CD4-positive, alpha-beta T cell treated with Interleukin-2 at 100 ng/mL for 4 hours (primary cell): ENCODE results near the gene HOXC10.

Experiments
- DNase-seq: peaks from one replicate; pipeline ENCODE4 v3.0.0-alpha.2; 2020; ENCODE audit warnings: low spot score

The HOXC10 gene

DNA sequence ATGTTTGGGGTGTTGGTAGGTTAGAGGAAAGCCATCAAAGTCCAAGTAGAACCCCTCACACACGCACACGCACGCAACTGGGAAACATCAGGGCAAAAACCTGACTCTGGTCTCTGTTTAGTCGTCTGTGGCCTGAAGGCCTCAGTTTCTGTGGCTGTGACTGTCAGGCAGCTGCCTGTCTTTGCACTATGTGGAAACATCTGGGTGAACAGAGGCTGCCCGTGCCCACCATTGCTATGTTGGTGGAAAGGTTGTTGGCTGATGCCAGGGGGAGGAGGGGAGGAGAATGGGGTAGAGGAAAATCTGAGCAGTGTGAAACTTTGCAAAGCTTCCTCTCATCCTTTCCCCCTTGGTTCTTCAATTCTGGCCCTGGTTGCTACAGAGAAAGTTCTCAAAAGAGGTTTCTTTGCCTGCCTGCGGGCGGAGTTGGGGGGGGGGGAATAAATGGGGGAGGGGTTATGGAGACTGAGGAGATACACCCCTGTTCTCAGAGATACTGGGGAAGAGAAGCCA lies 7.5 kb downstream of the HOXC10 start:
- no peak for DNase-seq

DNA sequence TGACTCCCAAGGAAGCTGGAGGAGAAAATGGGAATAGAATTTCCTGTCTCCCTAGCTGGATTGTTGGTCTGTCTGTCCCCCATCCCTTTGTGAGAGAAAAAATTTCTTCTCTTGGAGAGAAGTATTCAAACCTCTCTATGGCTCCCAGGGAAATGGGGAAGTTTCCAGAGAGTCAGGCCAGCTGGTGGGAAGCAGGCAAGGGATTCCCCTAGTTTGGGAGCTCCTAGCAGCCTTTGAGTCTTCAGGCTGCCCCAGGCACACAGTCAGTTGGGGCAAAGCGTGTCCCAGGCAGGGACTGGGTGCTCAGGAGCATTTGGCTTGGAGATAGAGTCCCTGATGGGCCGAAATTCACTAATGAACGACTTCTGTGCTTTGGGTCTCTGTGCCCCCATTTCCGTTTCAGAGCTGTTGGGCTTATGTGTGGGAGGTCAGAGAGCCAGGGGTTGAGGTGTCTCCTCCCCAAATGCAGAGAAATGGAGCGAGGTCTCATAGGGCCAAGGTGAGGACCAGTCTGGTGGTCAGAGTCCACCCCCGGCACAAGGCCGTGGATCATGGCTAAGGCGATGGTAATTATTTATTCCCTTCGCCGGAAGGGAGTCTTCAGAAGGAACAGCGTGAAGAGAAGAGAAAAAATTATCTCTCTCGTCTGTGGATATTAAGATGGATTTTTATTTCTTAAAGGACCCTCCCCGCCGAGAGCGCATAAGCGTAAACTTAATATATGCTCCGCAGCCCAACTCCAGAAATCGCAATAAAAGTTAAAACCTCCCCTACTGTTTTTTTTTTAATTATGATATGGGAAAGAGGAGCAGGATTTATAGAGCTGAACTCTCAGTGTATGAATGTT lies 8.4 kb downstream of the HOXC10 start:
- DNase-seq: no peak

GRCh38 chr12:53994009-53994263 lies 9.0 kb downstream of the HOXC10 start:
- DNase-seq: no peak

DNA sequence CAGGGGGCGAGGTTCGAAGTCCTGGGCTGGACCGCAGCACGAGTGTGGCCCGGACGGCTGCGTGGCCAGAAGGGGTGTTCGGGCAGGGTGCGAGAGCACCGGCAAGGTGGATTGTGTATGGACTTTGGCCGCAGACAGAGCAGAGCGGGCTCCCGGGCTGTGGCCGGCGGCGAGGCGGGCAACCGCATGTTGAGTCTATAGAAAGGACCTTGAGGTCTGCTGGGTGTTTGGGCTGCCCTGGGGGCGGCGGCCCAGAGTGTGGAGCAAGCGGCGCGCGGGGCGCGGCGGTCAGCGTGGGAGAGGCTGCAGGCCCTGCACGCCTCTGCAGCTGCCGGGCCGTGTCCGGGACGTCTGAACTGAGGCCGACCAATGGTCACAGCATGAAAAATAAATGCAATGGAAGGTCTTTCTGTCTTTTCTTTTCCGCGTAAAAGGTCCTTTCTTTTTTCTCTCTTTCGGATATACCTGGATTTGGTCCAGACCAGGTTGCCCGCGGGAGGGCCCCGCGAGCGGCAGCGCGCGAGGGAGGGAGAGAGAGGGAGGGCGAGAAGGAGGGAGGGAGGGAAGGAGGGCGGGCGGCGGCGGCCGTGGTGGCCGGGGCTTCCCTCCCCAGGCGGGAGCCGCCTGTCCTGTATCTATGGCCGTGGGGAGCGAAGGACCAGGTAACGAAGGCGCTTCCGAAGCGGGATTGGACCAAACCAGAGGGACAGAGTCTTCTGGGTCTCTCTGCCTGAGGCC lies 9.5 kb downstream of the HOXC10 start:
- DNase-seq: no peak

DNA sequence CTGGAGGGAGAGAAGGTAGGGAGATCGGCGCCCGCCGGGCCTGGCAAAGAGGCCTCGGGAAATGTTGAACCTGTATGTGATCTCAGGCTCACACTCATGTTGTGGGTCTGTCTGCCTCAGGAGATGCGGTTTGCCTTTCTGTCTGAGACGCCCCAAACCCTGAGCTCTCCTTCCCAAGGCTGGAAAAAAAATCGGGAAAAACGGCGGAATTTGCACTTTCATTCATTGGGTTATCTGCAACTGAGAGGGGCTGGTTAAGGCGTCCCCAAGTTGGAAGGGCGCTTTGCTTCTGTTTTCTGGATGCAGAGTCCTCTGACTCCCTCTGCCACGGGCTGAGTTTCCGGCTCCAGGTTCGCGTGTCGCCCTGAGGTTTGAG lies 10.0 kb downstream of the HOXC10 start:
- DNase-seq: peak; percentile 24

DNA sequence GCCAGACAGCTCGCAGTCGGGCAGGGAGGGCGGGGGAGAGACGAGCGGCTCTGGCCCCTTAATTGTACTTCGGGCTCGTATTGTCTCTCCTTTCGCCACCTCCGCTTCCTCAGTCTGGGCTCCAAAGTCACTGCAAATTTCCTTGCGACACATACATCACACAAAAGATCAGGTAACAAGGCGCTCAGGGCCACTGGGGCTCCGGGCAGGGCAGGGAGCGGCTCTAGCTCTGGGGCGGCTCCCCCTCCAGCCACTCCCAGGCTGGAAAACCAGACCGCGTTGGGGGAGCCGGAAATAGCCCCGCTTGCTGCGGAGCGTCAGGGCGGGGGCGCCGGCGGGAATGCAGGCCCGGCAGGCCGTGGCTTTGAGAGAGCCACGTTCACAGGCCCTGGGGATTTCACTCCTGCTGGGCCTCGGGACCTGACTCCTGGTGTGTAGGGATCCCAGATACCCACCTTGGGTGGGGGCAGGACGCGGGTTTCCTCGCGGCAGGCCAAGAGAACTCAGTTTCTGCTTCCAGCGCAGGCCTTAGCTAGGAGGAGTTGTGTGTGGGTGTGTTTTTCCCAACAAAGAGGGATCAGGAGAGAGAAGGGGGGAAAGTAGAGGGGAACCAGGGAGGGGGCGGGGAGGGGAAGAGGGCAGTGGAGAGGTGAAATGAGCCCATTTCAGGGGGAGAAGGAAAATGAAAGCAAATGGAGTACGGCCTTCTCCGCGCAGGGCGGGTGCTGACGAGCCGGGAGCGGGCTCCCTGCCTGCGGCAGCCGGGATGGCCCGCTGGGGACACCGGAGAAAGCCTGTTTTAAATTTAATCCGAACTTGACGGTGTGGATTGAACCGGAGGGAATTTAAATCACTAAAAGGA lies 10.7 kb downstream of the HOXC10 start:
- DNase-seq: no peak

- DNase-seq: no peak
Measured at GRCh38 chr12:53996240-53997203, 11.6 kb downstream of the HOXC10 start.

DNA sequence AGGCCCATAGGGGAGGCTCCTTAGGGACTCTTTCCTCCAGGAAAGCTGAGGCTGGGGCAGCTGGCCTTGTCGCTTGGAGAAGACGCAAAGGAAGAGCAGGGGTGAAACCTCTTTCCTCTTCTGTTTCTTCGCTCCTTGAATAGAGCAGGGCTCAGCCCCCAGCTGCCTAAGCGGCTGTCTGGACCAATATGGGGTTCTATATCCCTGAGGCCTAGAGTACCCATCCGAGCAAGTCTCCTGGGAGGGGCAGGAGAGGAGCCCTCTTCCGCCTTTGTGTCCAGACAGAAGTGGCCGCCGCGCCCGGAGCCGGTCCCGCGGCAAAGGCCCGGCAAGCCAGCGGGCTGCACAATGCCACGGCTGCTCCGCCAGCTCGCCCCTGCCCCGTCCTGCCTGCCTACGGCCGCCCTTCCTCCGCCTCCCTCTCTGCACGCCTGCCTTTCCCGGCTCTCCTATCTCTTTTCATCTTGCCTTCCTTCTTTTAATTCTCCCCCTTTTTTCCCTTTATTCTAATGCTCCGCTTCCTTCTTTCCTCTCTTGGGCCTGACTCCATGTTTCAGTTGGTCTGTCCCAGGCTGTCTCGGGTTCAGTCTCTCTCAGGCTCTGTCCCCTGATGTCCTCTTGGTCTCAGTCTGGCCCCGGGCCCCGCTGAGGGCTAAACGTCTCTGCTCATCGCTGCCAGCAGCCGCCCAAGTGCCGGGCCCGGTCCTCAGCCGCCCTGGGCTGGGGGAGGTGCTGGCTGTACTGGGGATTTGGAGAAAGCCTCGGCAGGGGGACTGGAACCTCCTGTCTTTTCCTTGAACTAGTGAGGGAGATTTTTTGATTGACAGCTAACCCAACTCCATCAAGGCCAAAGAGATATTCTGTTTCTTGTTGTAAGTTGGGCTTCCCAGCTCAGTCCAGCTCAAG lies 12.5 kb downstream of the HOXC10 start:
- no peak for DNase-seq

- no peak for DNase-seq
Measured at GRCh38 chr12:53998110-53998899, 13.4 kb downstream of the HOXC10 start.

- DNase-seq: no peak
Measured at GRCh38 chr12:53998900-53999236, 13.9 kb downstream of the HOXC10 start.

- DNase-seq: no peak
Measured at GRCh38 chr12:53999559-54000115, 14.7 kb downstream of the HOXC10 start.

- no peak for DNase-seq
Measured at GRCh38 chr12:54000116-54001114, 15.5 kb downstream of the HOXC10 start, which contains the start of gene HOXC9. HOXC9 (plus strand) TSS chr12:54000161; CDS start chr12:54000189, 28 bp downstream.

DNA sequence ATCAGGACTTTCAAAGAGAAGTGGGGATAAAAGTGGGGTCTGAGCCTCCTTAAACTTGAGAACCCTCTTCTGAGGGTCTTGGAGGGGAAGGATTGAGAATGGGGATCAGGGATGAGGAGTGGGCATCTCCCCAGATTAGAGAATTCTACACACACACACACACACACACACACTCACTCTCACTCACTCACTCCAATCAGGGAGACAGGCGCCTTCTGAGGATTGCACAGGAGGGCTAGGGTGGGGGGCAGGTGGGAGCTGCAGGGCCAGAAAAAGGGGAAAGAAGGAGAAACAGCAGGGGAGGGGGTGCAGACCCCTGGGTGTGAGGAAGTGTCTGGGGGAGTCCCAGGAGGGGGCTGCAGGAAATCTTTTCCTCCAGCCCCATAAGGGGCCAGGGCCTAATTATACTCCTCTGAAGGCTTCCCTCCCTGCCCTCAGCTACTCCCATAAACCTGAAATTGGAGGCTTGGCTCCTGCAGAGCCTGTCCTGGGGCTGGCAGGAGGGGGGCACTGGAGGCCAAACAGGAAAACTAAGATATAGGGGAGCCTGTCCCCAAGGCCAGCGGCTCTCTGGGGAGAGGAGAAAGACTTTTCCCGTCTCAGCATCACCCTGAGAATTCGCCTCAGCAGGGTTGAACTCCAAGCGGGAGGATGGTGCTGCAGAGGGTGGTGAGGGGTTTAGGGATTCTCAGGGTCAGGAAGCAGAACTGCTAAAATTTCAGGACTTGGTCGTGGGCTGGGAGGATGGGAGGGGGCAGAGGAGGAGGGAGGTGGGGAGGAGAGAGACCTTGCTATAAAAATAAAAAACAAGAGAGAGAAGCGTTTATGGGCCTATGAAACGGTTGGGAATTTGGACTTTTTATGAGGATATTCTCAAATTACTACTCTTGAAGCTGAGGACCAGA lies 16.6 kb downstream of the HOXC10 start:
- DNase-seq: no peak

- no peak for DNase-seq
Measured at GRCh38 chr12:54002278-54002914, 17.4 kb downstream of the HOXC10 start.

DNA sequence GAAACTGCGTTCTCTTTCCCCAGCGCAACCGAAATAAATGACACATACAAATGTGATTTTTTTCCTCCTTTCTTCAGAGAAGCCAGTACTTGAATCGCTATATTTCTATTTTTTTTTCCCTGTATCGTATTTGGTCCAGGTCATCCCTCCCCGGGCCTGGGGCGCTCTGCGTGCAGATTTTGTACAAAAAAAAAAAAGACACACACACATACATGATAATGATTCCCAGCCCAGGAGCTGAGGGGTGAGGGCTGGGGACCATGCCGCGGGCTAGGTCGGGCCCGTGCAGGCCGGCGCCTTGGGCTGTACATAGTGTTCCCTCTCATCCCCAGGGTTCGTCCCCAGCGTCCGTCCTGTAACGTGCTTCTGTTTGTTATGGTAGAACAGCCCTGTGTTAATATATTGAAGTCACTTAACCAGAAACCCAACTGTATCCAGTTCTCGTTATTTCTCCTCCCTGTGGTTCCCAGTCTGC lies 18.0 kb downstream of the HOXC10 start:
- DNase-seq: no peak

DNA sequence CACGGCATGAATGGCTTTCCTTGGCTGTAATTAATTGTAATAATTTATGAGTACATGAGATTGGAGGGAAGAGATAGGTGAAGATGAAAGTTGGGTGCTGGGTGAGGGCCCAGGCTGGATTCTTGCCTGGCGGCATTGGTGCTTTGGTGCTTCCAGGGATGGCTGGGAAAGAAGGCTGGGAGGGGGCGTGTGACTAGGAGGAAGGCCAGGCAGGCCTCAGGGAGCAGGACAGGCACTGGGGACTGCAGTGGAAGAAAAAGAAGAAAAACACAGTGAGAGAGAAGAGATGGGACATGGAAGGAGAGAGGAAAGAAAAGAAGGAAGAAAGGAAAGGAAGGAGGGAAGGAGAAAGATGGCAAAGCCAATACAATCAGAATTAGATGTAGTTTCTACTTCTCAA lies 18.7 kb downstream of the HOXC10 start:
- DNase-seq: no peak
